HepG2 (cell line): Measurements from ENCODE around the gene BIRC5. TPM values are rescaled to one million over a fixed set of nuclear protein-coding genes. Genes with fewer than 3 reads are reported as not detected.
A peak's percentile ranks its signal among the peaks of the same experiment; 100 is the strongest.

Experiments used
- GATAD1 ChIP-seq: IDR thresholded peaks from 2 replicates; pipeline ENCODE4 v1.6.1; 2016; ENCODE audit warnings: missing genetic modification reagents, missing compliant biosample characterization
- HOXD1 ChIP-seq: sonication (generic); formaldehyde crosslinking; IDR thresholded peaks from 2 replicates; pipeline ENCODE4 v1.5.0; 2020; ENCODE audit warnings: missing genetic modification reagents
- IRF2 ChIP-seq: IDR thresholded peaks from 2 replicates; pipeline ENCODE4 v1.6.1; 2018; ENCODE audit warnings: missing genetic modification reagents, missing compliant biosample characterization
- PCBP2 ChIP-seq: fragments of 200-400 bp; formaldehyde crosslinking; optimal IDR thresholded peaks from 2 replicates; pipeline ENCODE3; 2018; ENCODE audit warnings: low read length, low read depth; ENCODE audit not compliant: poor library complexity, severe bottlenecking
- SP4 ChIP-seq: sonication (generic); formaldehyde crosslinking; IDR thresholded peaks from 2 replicates; pipeline ENCODE4 v1.8.1; 2023; ENCODE audit warnings: mild to moderate bottlenecking, missing genetic modification reagents
- YEATS2 ChIP-seq: sonication (generic); formaldehyde crosslinking; IDR thresholded peaks from 2 replicates; pipeline ENCODE4 v1.4.0; 2020; ENCODE audit warnings: missing genetic modification reagents, borderline replicate concordance
- ZBTB7A ChIP-seq: sonication (generic); formaldehyde crosslinking; IDR thresholded peaks from 2 replicates; pipeline ENCODE4 v1.8.0; 2022; ENCODE audit warnings: mild to moderate bottlenecking, missing genetic modification reagents
- ZFP36L1 ChIP-seq: sonication (generic); formaldehyde crosslinking; IDR thresholded peaks from 2 replicates; pipeline ENCODE4 v1.8.0; 2022; ENCODE audit warnings: mild to moderate bottlenecking, missing genetic modification reagents, moderate library complexity
- ZMAT3 ChIP-seq: sonication (generic); formaldehyde crosslinking; conservative IDR thresholded peaks from 2 replicates; pipeline ENCODE4 v1.7.0; 2021; ENCODE audit warnings: missing genetic modification reagents
- ZNF251 ChIP-seq: sonication (generic); formaldehyde crosslinking; IDR thresholded peaks from 2 replicates; pipeline ENCODE4 v1.9.0; 2021; ENCODE audit warnings: mild to moderate bottlenecking, missing genetic modification reagents
- ZNF382 ChIP-seq: sonication (generic); formaldehyde crosslinking; IDR thresholded peaks from 2 replicates; pipeline ENCODE4 v1.5.0; 2020; ENCODE audit warnings: missing genetic modification reagents, mild to moderate bottlenecking, borderline replicate concordance
- ZNF768 ChIP-seq: sonication (generic); formaldehyde crosslinking; IDR thresholded peaks from 2 replicates; pipeline ENCODE4 v1.4.0; 2020; ENCODE audit warnings: missing genetic modification reagents
- polyA plus RNA-seq, 8 experiments: library from polyadenylated mRNA; depleted of rRNA in 3 of 8; stranded (reverse) in 7 of 8; unstranded in 1 of 8; fragments of >200 nt; fragmentation: Illumina TruSeq in 4 of 8; extraction: Trizol in 4 of 8; gene quantifications; 2 replicates each; pipeline versions ENCODE4 v1.2.1 to v1.2.3, GENCODE V29; 2011 to 2016; ENCODE audit warnings: low read depth in 4 of 8, missing spikeins in 1 of 8, mixed read lengths in 1 of 8; ENCODE audit not compliant: insufficient read depth in 1 of 8
- total RNA-seq, 5 experiments: library from RNA; depleted of rRNA; stranded (reverse); fragments of >200 nt; fragmentation: Illumina TruSeq; extraction: Trizol; gene quantifications; 2 replicates each; pipeline ENCODE4 v1.2.3, GENCODE V29; 2016; ENCODE audit warnings: low read depth in 1 of 5
- TF ChIP-seq, protein P1 (sequence below): sonication (generic); formaldehyde crosslinking; IDR thresholded peaks from 2 replicates; pipeline ENCODE4 v1.4.0; 2020; ENCODE audit warnings: missing genetic modification reagents, borderline replicate concordance
- TF ChIP-seq, protein P2 (sequence below): IDR thresholded peaks from 2 replicates; pipeline ENCODE4 v1.6.1; 2016; ENCODE audit warnings: missing genetic modification reagents, missing compliant biosample characterization
- TF ChIP-seq, protein P3 (sequence below): sonication (generic); formaldehyde crosslinking; IDR thresholded peaks from 2 replicates; pipeline ENCODE4 v1.4.0; 2020; ENCODE audit warnings: missing genetic modification reagents
- TF ChIP-seq, protein P4 (sequence below): sonication (generic); formaldehyde crosslinking; IDR thresholded peaks from 2 replicates; pipeline ENCODE4 v1.5.1; 2020; ENCODE audit warnings: missing genetic modification reagents, mild to moderate bottlenecking, borderline replicate concordance
- TF ChIP-seq, protein P5 (sequence below): sonication (generic); formaldehyde crosslinking; IDR thresholded peaks from 2 replicates; pipeline ENCODE4 v1.9.0; 2021; ENCODE audit warnings: missing genetic modification reagents, borderline replicate concordance

The BIRC5 gene
- total and polyA plus RNA-seq, 2 of the 13 experiments (the other 11 are each of a cell fraction or from before 2014, with no cell fraction given): 30.3 to 135 TPM

- peak; percentile 100 for TF ChIP-seq ZBTB7A (CRISPR knock-in tag)
- TF ChIP-seq, protein P1, sequence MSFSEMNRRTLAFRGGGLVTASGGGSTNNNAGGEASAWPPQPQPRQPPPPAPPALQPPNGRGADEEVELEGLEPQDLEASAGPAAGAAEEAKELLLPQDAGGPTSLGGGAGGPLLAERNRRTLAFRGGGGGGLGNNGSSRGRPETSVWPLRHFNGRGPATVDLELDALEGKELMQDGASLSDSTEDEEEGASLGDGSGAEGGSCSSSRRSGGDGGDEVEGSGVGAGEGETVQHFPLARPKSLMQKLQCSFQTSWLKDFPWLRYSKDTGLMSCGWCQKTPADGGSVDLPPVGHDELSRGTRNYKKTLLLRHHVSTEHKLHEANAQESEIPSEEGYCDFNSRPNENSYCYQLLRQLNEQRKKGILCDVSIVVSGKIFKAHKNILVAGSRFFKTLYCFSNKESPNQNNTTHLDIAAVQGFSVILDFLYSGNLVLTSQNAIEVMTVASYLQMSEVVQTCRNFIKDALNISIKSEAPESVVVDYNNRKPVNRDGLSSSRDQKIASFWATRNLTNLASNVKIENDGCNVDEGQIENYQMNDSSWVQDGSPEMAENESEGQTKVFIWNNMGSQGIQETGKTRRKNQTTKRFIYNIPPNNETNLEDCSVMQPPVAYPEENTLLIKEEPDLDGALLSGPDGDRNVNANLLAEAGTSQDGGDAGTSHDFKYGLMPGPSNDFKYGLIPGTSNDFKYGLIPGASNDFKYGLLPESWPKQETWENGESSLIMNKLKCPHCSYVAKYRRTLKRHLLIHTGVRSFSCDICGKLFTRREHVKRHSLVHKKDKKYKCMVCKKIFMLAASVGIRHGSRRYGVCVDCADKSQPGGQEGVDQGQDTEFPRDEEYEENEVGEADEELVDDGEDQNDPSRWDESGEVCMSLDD (CRISPR knock-in tag): peak; percentile 69; the same call in 1 of the 2 replicates
- TF ChIP-seq HOXD1: no peak; the same call in 1 of the 2 replicates
- TF ChIP-seq GATAD1 (CRISPR knock-in tag): peak; percentile 84
- peak; percentile 60; the same call in 1 of the 2 replicates for TF ChIP-seq SP4 (CRISPR knock-in tag)
- TF ChIP-seq, protein P2, sequence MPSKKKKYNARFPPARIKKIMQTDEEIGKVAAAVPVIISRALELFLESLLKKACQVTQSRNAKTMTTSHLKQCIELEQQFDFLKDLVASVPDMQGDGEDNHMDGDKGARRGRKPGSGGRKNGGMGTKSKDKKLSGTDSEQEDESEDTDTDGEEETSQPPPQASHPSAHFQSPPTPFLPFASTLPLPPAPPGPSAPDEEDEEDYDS: peak; percentile 62; the same call in 1 of the 2 replicates
- TF ChIP-seq PCBP2: no peak
- TF ChIP-seq, protein P3, sequence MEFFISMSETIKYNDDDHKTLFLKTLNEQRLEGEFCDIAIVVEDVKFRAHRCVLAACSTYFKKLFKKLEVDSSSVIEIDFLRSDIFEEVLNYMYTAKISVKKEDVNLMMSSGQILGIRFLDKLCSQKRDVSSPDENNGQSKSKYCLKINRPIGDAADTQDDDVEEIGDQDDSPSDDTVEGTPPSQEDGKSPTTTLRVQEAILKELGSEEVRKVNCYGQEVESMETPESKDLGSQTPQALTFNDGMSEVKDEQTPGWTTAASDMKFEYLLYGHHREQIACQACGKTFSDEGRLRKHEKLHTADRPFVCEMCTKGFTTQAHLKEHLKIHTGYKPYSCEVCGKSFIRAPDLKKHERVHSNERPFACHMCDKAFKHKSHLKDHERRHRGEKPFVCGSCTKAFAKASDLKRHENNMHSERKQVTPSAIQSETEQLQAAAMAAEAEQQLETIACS (CRISPR knock-in tag): peak; percentile 91
- TF ChIP-seq ZFP36L1 (CRISPR knock-in tag): peak; percentile 96
- TF ChIP-seq ZNF768 (CRISPR knock-in tag): peak; percentile 71; the same call in 1 of the 2 replicates
- TF ChIP-seq ZMAT3 (CRISPR knock-in tag): peak; percentile 72; the same call in 1 of the 2 replicates
- peak; percentile 77; the same call in 1 of the 2 replicates for TF ChIP-seq YEATS2 (CRISPR knock-in tag)
- TF ChIP-seq ZNF251 (CRISPR knock-in tag): no peak
- TF ChIP-seq, protein P4, sequence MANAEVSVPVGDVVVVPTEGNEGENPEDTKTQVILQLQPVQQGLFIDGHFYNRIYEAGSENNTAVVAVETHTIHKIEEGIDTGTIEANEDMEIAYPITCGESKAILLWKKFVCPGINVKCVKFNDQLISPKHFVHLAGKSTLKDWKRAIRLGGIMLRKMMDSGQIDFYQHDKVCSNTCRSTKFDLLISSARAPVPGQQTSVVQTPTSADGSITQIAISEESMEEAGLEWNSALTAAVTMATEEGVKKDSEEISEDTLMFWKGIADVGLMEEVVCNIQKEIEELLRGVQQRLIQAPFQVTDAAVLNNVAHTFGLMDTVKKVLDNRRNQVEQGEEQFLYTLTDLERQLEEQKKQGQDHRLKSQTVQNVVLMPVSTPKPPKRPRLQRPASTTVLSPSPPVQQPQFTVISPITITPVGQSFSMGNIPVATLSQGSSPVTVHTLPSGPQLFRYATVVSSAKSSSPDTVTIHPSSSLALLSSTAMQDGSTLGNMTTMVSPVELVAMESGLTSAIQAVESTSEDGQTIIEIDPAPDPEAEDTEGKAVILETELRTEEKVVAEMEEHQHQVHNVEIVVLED (CRISPR knock-in tag): peak; percentile 100
- no peak for TF ChIP-seq ZNF382
- TF ChIP-seq IRF2 (CRISPR knock-in tag): peak; percentile 99
- TF ChIP-seq, protein P5, sequence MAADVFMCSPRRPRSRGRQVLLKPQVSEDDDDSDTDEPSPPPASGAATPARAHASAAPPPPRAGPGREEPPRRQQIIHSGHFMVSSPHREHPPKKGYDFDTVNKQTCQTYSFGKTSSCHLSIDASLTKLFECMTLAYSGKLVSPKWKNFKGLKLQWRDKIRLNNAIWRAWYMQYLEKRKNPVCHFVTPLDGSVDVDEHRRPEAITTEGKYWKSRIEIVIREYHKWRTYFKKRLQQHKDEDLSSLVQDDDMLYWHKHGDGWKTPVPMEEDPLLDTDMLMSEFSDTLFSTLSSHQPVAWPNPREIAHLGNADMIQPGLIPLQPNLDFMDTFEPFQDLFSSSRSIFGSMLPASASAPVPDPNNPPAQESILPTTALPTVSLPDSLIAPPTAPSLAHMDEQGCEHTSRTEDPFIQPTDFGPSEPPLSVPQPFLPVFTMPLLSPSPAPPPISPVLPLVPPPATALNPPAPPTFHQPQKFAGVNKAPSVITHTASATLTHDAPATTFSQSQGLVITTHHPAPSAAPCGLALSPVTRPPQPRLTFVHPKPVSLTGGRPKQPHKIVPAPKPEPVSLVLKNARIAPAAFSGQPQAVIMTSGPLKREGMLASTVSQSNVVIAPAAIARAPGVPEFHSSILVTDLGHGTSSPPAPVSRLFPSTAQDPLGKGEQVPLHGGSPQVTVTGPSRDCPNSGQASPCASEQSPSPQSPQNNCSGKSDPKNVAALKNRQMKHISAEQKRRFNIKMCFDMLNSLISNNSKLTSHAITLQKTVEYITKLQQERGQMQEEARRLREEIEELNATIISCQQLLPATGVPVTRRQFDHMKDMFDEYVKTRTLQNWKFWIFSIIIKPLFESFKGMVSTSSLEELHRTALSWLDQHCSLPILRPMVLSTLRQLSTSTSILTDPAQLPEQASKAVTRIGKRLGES (CRISPR knock-in tag): peak; percentile 81
These were observed 40.1 kb downstream of the BIRC5 start (continued) for GRCh38 chr17:78253946-78254672.
